ENCODE measurements around the gene SCUBE1. TPM values are rescaled to one million over a fixed set of nuclear protein-coding genes. Genes with fewer than 3 reads are reported as not detected.
A peak's percentile ranks its signal among the peaks of the same experiment; 100 is the strongest.

The SCUBE1 gene
- total RNA-seq, 4 donors from 2014 or later = 33.3 to 109 (median 66.3) TPM

GRCh38 chr22:43295660-43296059 is 47.5 kb downstream of the SCUBE1 start:
- H3K27me3 ChIP-seq = no peaks in the 10 kb centered on the region
- H3K36me3 ChIP-seq = no peaks in the 10 kb centered on the region
- peak overlapping the region; percentile 82 to 89 (median 86) for H3K27ac ChIP-seq (replicated peaks in 1 of 4)
- DNase-seq (ENCODE audit: extremely low spot score) = no peak
- 94% methylated on average over 6 of the region's 6 CpGs for WGBS
- no peak overlapping the region for H3K4me3 ChIP-seq
- peak; percentile 79 for TF ChIP-seq EP300 (IDR thresholded peaks at IDR 0.05)
- TF ChIP-seq POLR2A (IDR thresholded peaks at IDR 0.05; ENCODE audit: low read depth) = no peak
- TF ChIP-seq POLR2AphosphoS5 (IDR thresholded peaks at IDR 0.05) = peak in 1 of 2 donors; percentile 46
- no peak for TF ChIP-seq CTCF (IDR thresholded peaks at IDR 0.05)
- peaks cover 40 to 100% (median 89%) of the 10 kb centered on the region in 4 donors for H3K4me1 ChIP-seq
- intact Hi-C loops (cut with DNase I) = no loop called here
- H3K9me3 ChIP-seq = no peaks in the 10 kb centered on the region

GRCh38 chr22:43295173-43295572 is 48.0 kb downstream of the SCUBE1 start:
- intact Hi-C loops (cut with DNase I) = no loop called here
- no peaks in the 10 kb centered on the region for H3K36me3 ChIP-seq
- no peaks in the 10 kb centered on the region for H3K9me3 ChIP-seq
- H3K4me3 ChIP-seq = no peak overlapping the region
- H3K27ac ChIP-seq (replicated peaks in 1 of 4) = peak overlapping the region; percentile 82 to 89 (median 86)
- no peaks in the 10 kb centered on the region for H3K27me3 ChIP-seq
- no peak for DNase-seq (ENCODE audit: extremely low spot score)
- H3K4me1 ChIP-seq = peaks cover 45 to 100% (median 92%) of the 10 kb centered on the region in 4 donors
- WGBS = 77% methylated on average over 6 of the region's 6 CpGs
- no peak for TF ChIP-seq CTCF (IDR thresholded peaks at IDR 0.05)
- no peak for TF ChIP-seq POLR2A (IDR thresholded peaks at IDR 0.05; ENCODE audit: low read depth)
- no peak for TF ChIP-seq EP300 (IDR thresholded peaks at IDR 0.05)
- TF ChIP-seq POLR2AphosphoS5 (IDR thresholded peaks at IDR 0.05) = no peak

- peak overlapping the region; percentile 82 to 89 (median 86) for H3K27ac ChIP-seq (replicated peaks in 1 of 4)
- intact Hi-C loops (cut with DNase I) = loop anchor here (5.0 kb wide), 1 partner anchor 48 kb away; the partner anchor contains the start of gene SCUBE1
- TF ChIP-seq CTCF (IDR thresholded peaks at IDR 0.05) (peak in 1 of 3 experiments; percentile 19), EP300 (IDR thresholded peaks at IDR 0.05) (peak; percentile 96), POLR2AphosphoS5 (IDR thresholded peaks at IDR 0.05) (peak; percentile 87 to 90), POLR2A (IDR thresholded peaks at IDR 0.05; ENCODE audit: low read depth) (no peak)
- H3K36me3 ChIP-seq = no peaks in the 10 kb centered on the region
- H3K27me3 ChIP-seq = no peaks in the 10 kb centered on the region
- WGBS = 57% methylated on average over 11 of the region's 15 CpGs
- H3K4me1 ChIP-seq = peaks cover 57 to 100% (median 98%) of the 10 kb centered on the region in 4 donors
- no peaks in the 10 kb centered on the region for H3K9me3 ChIP-seq
- H3K4me3 ChIP-seq = no peak overlapping the region
- DNase-seq (ENCODE audit: extremely low spot score) = peak; percentile 96
Observed at GRCh38 chr22:43293655-43294392, 49.3 kb downstream of the SCUBE1 start.

GRCh38 chr22:43293259-43293654 is 49.9 kb downstream of the SCUBE1 start:
- TF ChIP-seq CTCF (IDR thresholded peaks at IDR 0.05) (no peak), POLR2A (IDR thresholded peaks at IDR 0.05; ENCODE audit: low read depth) (no peak), POLR2AphosphoS5 (IDR thresholded peaks at IDR 0.05) (no peak), EP300 (IDR thresholded peaks at IDR 0.05) (no peak)
- intact Hi-C loops (cut with DNase I) = loop anchor here (5.0 kb wide), 1 partner anchor 49 kb away; the partner anchor contains the start of gene SCUBE1
- H3K36me3 ChIP-seq = no peaks in the 10 kb centered on the region
- H3K9me3 ChIP-seq = no peaks in the 10 kb centered on the region
- 85% methylated on average over 13 of the region's 17 CpGs for WGBS
- H3K4me3 ChIP-seq = no peak overlapping the region
- DNase-seq (ENCODE audit: extremely low spot score) = no peak
- no peaks in the 10 kb centered on the region for H3K27me3 ChIP-seq
- peak overlapping the region; percentile 82 to 89 (median 86) for H3K27ac ChIP-seq (replicated peaks in 1 of 4)
- H3K4me1 ChIP-seq = peaks cover 55 to 98% (median 96%) of the 10 kb centered on the region in 4 donors
